DOHH2 (cell line): Measurements from ENCODE around the gene SLC1A3.

Experiments
- H3F3A ChIP-seq: fragments of 200-600 bp; sonication (generic), shearing (Covaris generic); 2 replicates; pipeline ENCODE4 v1.6.0; 2016; ENCODE audit warnings: antibody characterized with exemption, mild to moderate bottlenecking; ENCODE audit not compliant: control insufficient read depth, insufficient read depth
- H3K27ac ChIP-seq: fragments of 200-600 bp; sonication (generic); 2 replicates; pipeline ENCODE4 v1.5.1; 2014; ENCODE audit warnings: low read depth, mild to moderate bottlenecking, low read length, moderate library complexity
- H3K27me3 ChIP-seq: fragments of 200-600 bp; sonication (generic); 2 replicates; pipeline ENCODE4 v1.6.1; 2014; ENCODE audit warnings: mild to moderate bottlenecking, low read length, mixed read lengths; ENCODE audit not compliant: control insufficient read depth
- H3K36me3 ChIP-seq: fragments of 200-600 bp; sonication (generic); 2 replicates; pipeline ENCODE4 v1.6.1; 2014; ENCODE audit warnings: mild to moderate bottlenecking, low read length, moderate library complexity, mixed read lengths; ENCODE audit not compliant: control insufficient read depth
- H3K4me1 ChIP-seq: fragments of 200-600 bp; sonication (generic); 2 replicates; pipeline ENCODE4 v1.6.1; 2014; ENCODE audit warnings: mild to moderate bottlenecking, low read length, mixed read lengths; ENCODE audit not compliant: control insufficient read depth
- H3K4me2 ChIP-seq: fragments of 200-600 bp; sonication (generic); 2 replicates; pipeline ENCODE4 v1.6.0; 2014; ENCODE audit warnings: mild to moderate bottlenecking, low read length, moderate library complexity
- H3K4me3 ChIP-seq: fragments of 200-600 bp; sonication (generic); 2 replicates; pipeline ENCODE4 v1.5.1; 2014; ENCODE audit warnings: mild to moderate bottlenecking, low read length, mixed read lengths
- H3K79me2 ChIP-seq: fragments of 200-600 bp; sonication (generic); 2 replicates; pipeline ENCODE4 v1.6.1; 2014; ENCODE audit warnings: mild to moderate bottlenecking, low read length, mixed read lengths; ENCODE audit not compliant: control insufficient read depth
- H3K9me2 ChIP-seq: fragments of 200-600 bp; sonication (generic); replicated peaks from 2 replicates; pipeline ENCODE4 v1.6.1; 2014; ENCODE audit warnings: mild to moderate bottlenecking, low read length, mixed read lengths; ENCODE audit not compliant: control insufficient read depth
- H3K9me3 ChIP-seq: fragments of 200-600 bp; sonication (generic); 2 replicates; pipeline ENCODE4 v1.6.1; 2014; ENCODE audit warnings: antibody characterized with exemption, low read length, mixed read lengths; ENCODE audit not compliant: control insufficient read depth, insufficient read depth
- H4K20me1 ChIP-seq: fragments of 200-600 bp; sonication (generic); 2 replicates; pipeline ENCODE4 v1.6.0; 2014; ENCODE audit warnings: low read depth, mild to moderate bottlenecking, antibody characterized with exemption, low read length, moderate library complexity; ENCODE audit not compliant: control insufficient read depth, insufficient read depth
- EZH2phosphoT487 ChIP-seq: fragments of 200-600 bp; sonication (generic); IDR thresholded peaks from 2 replicates; pipeline ENCODE4 v1.6.1; 2017; ENCODE audit warnings: borderline replicate concordance, mild to moderate bottlenecking, antibody characterized with exemption, low read length, moderate library complexity, mixed read lengths
- TF ChIP-seq, protein P1 (sequence below): fragments of 200-600 bp; sonication (generic); IDR thresholded peaks from one replicate; pipeline ENCODE4 v1.5.1; 2014; ENCODE audit warnings: antibody characterized with exemption, mild to moderate bottlenecking, low read depth, low read length; ENCODE audit not compliant: poor library complexity, severe bottlenecking

SLC1A3 gene

DNA sequence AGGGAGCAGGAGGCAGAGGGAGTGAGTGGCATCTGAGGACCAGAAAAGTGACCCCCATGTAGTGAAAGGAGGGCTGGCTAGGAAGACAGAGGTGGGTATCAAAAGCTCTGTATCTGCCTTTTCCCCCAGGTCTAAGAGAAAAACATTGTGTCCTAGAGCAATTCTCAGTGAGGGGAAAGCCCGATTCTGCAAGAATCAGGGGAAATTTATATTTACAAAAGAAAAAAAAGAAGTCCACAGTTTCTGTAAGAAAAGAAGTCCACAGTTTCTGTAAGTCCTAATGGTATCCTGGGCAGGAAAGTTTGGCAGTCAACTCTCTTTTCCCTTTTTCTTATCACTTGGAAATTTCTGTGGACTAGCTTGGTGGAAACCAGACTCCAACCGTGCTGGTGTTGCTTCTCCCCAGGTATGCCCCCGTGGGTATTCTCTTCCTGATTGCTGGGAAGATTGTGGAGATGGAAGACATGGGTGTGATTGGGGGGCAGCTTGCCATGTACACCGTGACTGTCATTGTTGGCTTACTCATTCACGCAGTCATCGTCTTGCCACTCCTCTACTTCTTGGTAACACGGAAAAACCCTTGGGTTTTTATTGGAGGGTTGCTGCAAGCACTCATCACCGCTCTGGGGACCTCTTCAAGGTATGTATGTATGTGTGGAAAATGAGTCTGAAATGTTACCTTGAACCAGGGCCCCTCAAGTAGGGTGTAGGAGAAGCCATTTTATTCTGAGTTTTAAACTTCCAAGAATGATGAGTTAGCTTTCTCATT, 73.0 kb downstream of the SLC1A3 start:
- Histone ChIP-seq H3K79me2 (no peaks in the 10 kb centered on the region), H4K20me1 (no peaks in the 10 kb centered on the region), H3K27ac (no peak overlapping the region), H3K27me3 (no peaks in the 10 kb centered on the region), H3F3A (no peaks in the 10 kb centered on the region), H3K4me1 (no peaks in the 10 kb centered on the region), H3K9me2 (no peaks in the 10 kb centered on the region), H3K4me2 (no peak overlapping the region), H3K4me3 (no peak overlapping the region), H3K36me3 (no peaks in the 10 kb centered on the region), H3K9me3 (no peaks in the 10 kb centered on the region)
- TF ChIP-seq, protein P1, sequence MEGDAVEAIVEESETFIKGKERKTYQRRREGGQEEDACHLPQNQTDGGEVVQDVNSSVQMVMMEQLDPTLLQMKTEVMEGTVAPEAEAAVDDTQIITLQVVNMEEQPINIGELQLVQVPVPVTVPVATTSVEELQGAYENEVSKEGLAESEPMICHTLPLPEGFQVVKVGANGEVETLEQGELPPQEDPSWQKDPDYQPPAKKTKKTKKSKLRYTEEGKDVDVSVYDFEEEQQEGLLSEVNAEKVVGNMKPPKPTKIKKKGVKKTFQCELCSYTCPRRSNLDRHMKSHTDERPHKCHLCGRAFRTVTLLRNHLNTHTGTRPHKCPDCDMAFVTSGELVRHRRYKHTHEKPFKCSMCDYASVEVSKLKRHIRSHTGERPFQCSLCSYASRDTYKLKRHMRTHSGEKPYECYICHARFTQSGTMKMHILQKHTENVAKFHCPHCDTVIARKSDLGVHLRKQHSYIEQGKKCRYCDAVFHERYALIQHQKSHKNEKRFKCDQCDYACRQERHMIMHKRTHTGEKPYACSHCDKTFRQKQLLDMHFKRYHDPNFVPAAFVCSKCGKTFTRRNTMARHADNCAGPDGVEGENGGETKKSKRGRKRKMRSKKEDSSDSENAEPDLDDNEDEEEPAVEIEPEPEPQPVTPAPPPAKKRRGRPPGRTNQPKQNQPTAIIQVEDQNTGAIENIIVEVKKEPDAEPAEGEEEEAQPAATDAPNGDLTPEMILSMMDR = no peak
- no peak for TF ChIP-seq EZH2phosphoT487

DNA sequence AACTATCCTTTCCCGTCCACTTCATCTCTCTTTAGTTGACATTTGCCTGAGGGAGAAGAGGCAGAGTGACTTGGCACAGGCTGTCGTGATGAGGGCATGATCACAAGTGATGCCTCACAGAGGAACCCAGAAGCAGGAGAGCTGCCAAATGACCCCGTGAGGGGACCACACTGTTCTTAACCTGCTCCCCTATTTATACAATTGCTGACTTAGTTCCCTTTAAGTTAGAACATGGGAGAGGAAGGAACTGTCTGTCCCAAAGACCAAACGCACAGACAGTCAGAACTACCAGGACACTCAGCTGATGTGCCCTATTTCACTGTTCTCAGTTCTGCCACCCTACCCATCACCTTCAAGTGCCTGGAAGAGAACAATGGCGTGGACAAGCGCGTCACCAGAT, 73.7 kb downstream of the SLC1A3 start:
- no peaks in the 10 kb centered on the region for H3K27me3 ChIP-seq
- no peaks in the 10 kb centered on the region for H3K79me2 ChIP-seq
- no peaks in the 10 kb centered on the region for H3K9me2 ChIP-seq
- no peaks in the 10 kb centered on the region for H3F3A ChIP-seq
- TF ChIP-seq, protein P1 = no peak
- no peak for TF ChIP-seq EZH2phosphoT487
- no peak overlapping the region for H3K27ac ChIP-seq
- H3K4me2 ChIP-seq = no peak overlapping the region
- H3K4me1 ChIP-seq = no peaks in the 10 kb centered on the region
- H3K9me3 ChIP-seq = no peaks in the 10 kb centered on the region
- no peak overlapping the region for H3K4me3 ChIP-seq
- H3K36me3 ChIP-seq = no peaks in the 10 kb centered on the region
- H4K20me1 ChIP-seq = no peaks in the 10 kb centered on the region

GRCh38 chr5:36681711-36682110, 75.3 kb downstream of the SLC1A3 start:
- H3K36me3 ChIP-seq = no peaks in the 10 kb centered on the region
- no peaks in the 10 kb centered on the region for H3K27me3 ChIP-seq
- no peaks in the 10 kb centered on the region for H3K79me2 ChIP-seq
- no peaks in the 10 kb centered on the region for H3K9me2 ChIP-seq
- peaks cover 7% of the 10 kb centered on the region for H3K4me1 ChIP-seq
- no peaks in the 10 kb centered on the region for H3K9me3 ChIP-seq
- H3K4me2 ChIP-seq = no peak overlapping the region
- no peak overlapping the region for H3K4me3 ChIP-seq
- no peaks in the 10 kb centered on the region for H4K20me1 ChIP-seq
- no peak overlapping the region for H3K27ac ChIP-seq
- TF ChIP-seq, protein P1 = no peak
- no peak for TF ChIP-seq EZH2phosphoT487
- no peaks in the 10 kb centered on the region for H3F3A ChIP-seq
